ENCODE measurements around the gene UBAP2L. TPM values are rescaled to one million over a fixed set of nuclear protein-coding genes. Genes with fewer than 3 reads are reported as not detected.
A peak's percentile ranks its signal among the peaks of the same experiment; 100 is the strongest.

The UBAP2L gene
- polyA plus RNA-seq, 1 experiment = 134 TPM

DNA sequence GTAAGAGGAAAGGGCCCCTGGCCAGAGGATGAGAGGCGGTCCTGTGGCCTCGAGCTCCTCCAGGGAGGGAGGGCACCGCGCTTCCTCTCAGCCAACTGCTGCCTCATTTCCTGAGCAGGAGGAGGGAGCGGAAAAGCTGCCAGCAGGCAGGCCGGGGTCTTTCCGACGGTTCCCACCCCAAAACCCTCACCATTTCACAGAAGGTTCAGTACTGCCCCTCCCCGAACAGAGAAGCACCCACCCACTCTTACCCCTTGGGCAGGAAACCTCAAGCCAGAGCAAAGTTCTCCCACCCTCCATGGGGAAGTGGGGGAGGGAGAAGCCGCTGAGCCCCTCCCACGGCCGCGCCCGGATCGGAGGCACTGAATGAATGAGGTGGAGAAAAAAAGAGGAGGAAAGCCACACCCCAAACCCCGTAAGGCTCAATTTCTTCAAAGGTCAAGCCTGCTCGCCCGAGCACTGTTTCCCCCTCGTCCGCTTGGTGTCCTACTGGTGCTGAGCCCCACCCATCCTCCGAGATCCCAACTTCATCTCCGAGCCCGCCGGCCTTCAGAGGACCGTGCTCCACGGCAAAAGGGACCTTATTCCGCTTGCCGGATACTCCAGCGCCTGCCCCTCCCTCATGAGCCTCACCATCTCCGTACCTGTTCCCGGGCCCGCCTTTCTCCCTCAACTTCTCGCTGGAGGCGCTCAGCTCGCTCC is 38.3 kb upstream of the UBAP2L start:
- DNase-seq (ENCODE audit: low read depth) = no peak
- Histone ChIP-seq H3K4me3 (ENCODE audit: low read depth, low read length) (peak overlapping the region; percentile 99), H3K36me3 (ENCODE audit: control insufficient read depth, insufficient read depth, low read length) (no peaks in the 10 kb centered on the region), H3K27me3 (ENCODE audit: control insufficient read depth, insufficient read depth, low read length) (no peaks in the 10 kb centered on the region; the same call in 1 of the 2 replicates)
- POLR2A ChIA-PET = interaction anchor here (0.7 kb wide), 1 partner anchor 236 kb away, joined by 3 read pairs; no protein-coding TSS in a partner anchor
- CTCF ChIA-PET = interaction anchor here (1.2 kb wide), 1 partner anchor 17 kb away, joined by 5 read pairs; no protein-coding TSS in a partner anchor
- TF ChIP-seq, protein P1, sequence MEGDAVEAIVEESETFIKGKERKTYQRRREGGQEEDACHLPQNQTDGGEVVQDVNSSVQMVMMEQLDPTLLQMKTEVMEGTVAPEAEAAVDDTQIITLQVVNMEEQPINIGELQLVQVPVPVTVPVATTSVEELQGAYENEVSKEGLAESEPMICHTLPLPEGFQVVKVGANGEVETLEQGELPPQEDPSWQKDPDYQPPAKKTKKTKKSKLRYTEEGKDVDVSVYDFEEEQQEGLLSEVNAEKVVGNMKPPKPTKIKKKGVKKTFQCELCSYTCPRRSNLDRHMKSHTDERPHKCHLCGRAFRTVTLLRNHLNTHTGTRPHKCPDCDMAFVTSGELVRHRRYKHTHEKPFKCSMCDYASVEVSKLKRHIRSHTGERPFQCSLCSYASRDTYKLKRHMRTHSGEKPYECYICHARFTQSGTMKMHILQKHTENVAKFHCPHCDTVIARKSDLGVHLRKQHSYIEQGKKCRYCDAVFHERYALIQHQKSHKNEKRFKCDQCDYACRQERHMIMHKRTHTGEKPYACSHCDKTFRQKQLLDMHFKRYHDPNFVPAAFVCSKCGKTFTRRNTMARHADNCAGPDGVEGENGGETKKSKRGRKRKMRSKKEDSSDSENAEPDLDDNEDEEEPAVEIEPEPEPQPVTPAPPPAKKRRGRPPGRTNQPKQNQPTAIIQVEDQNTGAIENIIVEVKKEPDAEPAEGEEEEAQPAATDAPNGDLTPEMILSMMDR (IDR thresholded peaks at IDR 0.05; ENCODE audit: insufficient read depth, low read depth, low read length) = 0 out of 2 replicates have a peak, but pooled peaks have one; percentile 3

DNA sequence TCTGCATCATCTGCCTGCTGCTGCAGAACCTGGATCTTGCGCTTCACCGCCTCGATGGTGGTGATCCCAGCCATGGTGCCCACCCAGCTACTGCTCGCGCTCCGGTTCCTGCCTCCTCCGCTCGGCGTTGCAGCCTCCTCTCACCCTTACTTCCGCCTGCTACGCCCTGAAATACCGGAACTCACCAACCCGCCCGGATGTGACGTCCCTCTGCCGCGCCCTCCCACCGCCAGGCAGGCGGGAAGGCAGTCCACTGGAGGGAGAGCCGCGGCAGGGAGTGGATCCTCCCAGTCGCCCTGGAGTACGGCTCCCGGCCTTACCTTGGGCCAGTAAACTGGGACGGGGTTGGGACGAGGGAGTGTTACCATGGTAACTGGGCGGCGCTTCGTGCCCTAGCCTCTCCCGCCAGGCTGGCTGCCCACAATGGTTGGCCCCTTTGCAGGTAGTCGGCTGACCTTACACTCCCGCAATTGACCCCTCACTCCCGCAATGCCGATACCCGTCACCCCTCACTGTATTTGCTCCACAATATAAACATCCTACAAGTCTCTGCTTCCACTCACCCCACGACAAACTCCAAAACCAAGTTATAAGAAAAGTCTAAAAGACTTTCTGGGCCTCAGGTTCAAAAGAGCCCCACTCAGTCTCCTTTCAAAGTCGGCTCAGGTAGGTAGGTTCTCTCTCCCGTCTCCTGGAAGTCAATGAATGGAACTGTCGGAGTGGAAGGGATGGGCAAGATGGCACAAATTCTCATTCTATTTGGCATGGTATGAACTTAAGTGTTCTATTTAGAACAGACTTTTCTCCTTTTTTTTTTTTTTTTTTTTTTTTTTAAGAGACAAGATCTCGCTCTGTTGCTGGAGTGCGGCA is 37.5 kb upstream of the UBAP2L start:
- TF ChIP-seq, protein P1 (IDR thresholded peaks at IDR 0.05; ENCODE audit: insufficient read depth, low read depth, low read length) = no peak
- Histone ChIP-seq H3K27me3 (ENCODE audit: control insufficient read depth, insufficient read depth, low read length) (no peaks in the 10 kb centered on the region; the same call in 1 of the 2 replicates), H3K36me3 (ENCODE audit: control insufficient read depth, insufficient read depth, low read length) (no peaks in the 10 kb centered on the region), H3K4me3 (ENCODE audit: low read depth, low read length) (peak overlapping the region; percentile 99)
- ChIA-PET POLR2A (no interaction called here), CTCF (interaction anchor here (1.2 kb wide), 1 partner anchor 16 kb away, joined by 5 read pairs; no protein-coding TSS in a partner anchor)
- peak; percentile 71 for DNase-seq (ENCODE audit: low read depth)

DNA sequence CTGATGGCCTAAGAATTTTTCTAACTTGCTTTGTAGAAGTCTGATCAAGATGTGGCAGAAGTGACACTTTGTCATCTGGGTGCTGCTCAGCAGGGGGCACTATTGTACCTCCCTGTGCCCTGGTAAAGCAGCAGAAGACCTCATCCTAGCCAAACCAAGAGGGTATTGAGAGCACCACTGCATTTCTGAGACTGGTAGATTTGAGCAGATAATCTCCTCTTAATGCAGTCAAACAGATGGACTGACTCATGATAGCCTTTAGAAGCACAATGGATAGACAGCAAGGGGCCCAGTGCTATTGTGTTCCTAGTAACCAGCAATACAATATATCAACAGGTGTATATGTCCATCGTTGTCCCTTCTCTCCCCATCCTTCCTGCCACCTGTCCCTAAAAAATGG is 34.6 kb upstream of the UBAP2L start:
- ChIA-PET CTCF (no interaction called here), POLR2A (no interaction called here)
- DNase-seq (ENCODE audit: low read depth) = no peak
- Histone ChIP-seq H3K36me3 (ENCODE audit: control insufficient read depth, insufficient read depth, low read length) (no peaks in the 10 kb centered on the region), H3K27me3 (ENCODE audit: control insufficient read depth, insufficient read depth, low read length) (no peaks in the 10 kb centered on the region; the same call in 1 of the 2 replicates), H3K4me3 (ENCODE audit: low read depth, low read length) (no peak overlapping the region)
- TF ChIP-seq, protein P1 (IDR thresholded peaks at IDR 0.05; ENCODE audit: insufficient read depth, low read depth, low read length) = peak; percentile 54

DNA sequence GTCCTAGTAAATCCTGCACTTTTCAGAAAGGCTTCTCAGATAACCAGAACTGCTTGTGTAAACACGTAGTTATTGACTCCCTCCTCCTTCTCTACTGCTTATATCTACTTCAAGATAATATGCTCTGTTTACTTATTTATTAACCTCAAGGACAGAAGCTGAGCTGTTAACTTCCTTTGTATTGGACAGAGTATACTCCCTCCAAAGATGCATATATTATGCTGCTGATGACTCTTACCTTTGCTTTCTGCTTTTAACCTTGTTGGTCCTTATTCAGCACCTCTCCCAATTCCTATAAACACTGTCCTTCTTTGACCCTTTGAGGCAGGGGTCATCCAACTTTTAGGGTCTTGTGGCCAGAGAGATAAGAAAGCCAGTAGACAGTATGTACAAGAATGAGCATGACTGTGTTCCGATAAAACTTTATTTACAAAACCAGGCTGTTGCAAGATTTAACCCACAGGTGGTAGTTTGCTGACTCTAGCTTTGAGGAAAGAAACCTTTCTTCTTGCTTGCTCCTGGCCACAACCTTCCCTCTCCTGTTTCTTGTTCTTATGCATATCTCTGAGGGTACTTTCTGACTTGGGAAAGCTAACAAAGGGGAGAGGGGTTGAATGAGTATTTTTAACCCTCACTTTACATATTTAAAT is 33.8 kb upstream of the UBAP2L start:
- ChIA-PET POLR2A (no interaction called here), CTCF (no interaction called here)
- Histone ChIP-seq H3K4me3 (ENCODE audit: low read depth, low read length) (no peak overlapping the region), H3K27me3 (ENCODE audit: control insufficient read depth, insufficient read depth, low read length) (peaks cover 1% of the 10 kb centered on the region; the same call in 1 of the 2 replicates), H3K36me3 (ENCODE audit: control insufficient read depth, insufficient read depth, low read length) (no peaks in the 10 kb centered on the region)
- DNase-seq (ENCODE audit: low read depth) = no peak
- TF ChIP-seq, protein P1 (IDR thresholded peaks at IDR 0.05; ENCODE audit: insufficient read depth, low read depth, low read length) = no peak
